Fibroblast of mammary gland (primary cell): ENCODE results near the gene IGSF11.

Experiments
- DNase-seq: peaks from one replicate; pipeline ENCODE4 v3.0.0-alpha.2; 2010; ENCODE audit warnings: low read depth
- H3K4me3 ChIP-seq: 2 replicates; pipeline ENCODE4 v1.5.1; 2011; ENCODE audit warnings: low read depth, mild to moderate bottlenecking, low read length, moderate library complexity; ENCODE audit not compliant: control insufficient read depth
- TF ChIP-seq, protein P1 (sequence below): conservative IDR thresholded peaks from 2 replicates; pipeline ENCODE4 v1.5.1; 2011; ENCODE audit warnings: low read depth, low read length, inconsistent platforms; ENCODE audit not compliant: control insufficient read depth, insufficient read depth

The IGSF11 gene

GRCh38 chr3:118990823-118991560 lies 43.7 kb downstream of the IGSF11 start:
- H3K4me3 ChIP-seq: no peak overlapping the region
- no peak for DNase-seq
- TF ChIP-seq, protein P1, sequence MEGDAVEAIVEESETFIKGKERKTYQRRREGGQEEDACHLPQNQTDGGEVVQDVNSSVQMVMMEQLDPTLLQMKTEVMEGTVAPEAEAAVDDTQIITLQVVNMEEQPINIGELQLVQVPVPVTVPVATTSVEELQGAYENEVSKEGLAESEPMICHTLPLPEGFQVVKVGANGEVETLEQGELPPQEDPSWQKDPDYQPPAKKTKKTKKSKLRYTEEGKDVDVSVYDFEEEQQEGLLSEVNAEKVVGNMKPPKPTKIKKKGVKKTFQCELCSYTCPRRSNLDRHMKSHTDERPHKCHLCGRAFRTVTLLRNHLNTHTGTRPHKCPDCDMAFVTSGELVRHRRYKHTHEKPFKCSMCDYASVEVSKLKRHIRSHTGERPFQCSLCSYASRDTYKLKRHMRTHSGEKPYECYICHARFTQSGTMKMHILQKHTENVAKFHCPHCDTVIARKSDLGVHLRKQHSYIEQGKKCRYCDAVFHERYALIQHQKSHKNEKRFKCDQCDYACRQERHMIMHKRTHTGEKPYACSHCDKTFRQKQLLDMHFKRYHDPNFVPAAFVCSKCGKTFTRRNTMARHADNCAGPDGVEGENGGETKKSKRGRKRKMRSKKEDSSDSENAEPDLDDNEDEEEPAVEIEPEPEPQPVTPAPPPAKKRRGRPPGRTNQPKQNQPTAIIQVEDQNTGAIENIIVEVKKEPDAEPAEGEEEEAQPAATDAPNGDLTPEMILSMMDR: no peak

DNA sequence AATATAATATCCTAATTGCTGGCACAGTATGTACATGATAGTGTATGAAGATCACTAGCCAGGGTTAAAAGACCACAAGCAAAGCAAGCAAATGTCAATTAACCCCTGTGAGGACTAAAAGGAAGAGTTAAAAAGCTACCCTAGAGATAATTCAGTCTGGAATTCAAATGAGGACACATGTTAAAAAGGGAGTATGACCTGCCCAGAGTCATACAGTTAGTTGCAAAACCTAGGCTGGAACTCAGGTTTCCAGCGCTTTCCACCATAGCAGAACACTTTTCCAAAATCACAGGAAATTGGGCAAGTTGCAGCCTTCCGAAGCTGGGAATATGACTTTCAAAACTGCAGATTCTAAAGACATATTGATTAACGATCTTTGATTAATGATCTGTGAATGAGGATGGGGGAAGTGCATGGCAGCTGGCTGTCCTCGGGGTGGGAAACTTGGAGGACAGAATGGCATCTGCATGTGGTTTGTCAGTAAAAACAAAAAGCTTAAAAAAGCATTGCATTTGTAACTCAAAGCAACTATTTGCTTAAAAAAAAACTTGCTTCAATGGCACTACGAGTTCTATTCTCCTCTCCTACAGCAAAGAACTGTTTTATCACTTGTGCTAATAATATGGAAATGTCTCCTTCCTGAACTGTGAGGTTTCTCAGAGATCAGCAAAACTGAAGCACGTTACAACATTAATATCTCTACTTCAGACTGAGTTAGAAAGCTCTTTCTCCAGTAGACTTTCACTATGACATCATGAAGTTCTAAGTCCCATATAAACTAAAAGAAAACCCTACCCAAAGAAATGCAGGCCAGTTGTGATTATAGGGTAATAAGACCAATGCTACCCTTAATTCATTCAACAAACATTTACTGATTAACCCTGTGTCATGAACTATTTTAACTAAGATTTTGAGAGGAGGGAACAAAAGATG lies 46.2 kb downstream of the IGSF11 start:
- TF ChIP-seq, protein P1: no peak
- DNase-seq: no peak

GRCh38 chr3:118987477-118987876 lies 47.2 kb downstream of the IGSF11 start:
- H3K4me3 ChIP-seq: no peak overlapping the region
- DNase-seq: peak; percentile 20
- TF ChIP-seq, protein P1: no peak

More for the DNA sequence above, 46.2 kb downstream of the IGSF11 start:
- no peak overlapping the region for H3K4me3 ChIP-seq

DNA sequence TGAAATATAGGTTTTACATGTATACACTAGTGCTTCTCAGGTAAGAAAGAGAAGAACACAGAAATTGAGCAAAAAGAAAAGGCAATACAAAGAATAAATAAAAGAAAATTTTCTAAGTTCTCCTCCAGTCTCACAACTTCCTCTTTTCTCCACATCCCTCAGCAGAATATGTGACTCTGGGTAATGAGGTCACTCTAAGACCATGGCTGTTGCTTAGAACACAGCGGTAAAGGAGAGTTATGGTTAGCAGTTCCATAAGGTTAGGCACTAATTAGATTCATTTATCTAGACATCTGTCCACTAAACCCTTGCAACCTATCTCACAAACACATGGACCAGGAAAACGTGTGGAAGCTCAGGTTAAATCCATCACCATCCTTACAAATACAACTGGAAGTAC lies 47.9 kb downstream of the IGSF11 start:
- H3K4me3 ChIP-seq: no peak overlapping the region
- TF ChIP-seq, protein P1: no peak
- DNase-seq: no peak

- no peak for DNase-seq
- no peak overlapping the region for H3K4me3 ChIP-seq
- TF ChIP-seq, protein P1: no peak
Observed at GRCh38 chr3:118984699-118985098, 49.9 kb downstream of the IGSF11 start.

DNA sequence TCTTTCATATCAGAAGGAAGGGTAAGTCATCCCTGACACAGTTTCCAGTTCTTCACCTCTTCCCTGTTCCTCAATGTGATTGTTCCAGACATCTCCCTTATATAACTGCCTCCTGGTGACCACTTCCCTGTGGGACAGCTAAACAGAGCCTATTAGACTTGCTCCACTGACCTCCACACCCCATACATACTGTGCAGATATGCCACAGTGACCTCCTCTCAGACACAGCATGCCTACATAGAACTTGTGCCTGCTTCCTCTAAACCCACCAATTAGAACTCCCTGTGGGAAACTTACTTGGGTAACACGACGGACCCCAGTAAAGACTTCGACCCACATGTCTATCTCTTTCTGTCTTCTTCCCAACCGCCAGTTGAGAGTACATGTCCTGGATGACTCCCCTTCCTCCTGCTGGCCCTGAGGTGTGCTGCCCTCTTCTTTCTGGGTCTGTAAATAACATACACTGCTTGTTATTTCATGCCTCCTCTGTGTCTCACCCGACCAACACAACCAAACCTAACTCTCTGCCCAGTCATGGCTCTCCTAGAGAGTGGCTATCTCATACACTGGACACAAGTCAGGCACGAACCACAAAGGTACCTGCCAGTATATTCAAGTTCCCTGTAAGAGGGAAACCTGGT lies 53.0 kb downstream of the IGSF11 start:
- DNase-seq: no peak
- TF ChIP-seq, protein P1: no peak
- H3K4me3 ChIP-seq: no peak overlapping the region
